MM.1S (cell line): Measurements from ENCODE around the gene CD58.

Experiments used
- CTCF ChIP-seq: fragments of 300-600 bp; sonication (generic); IDR thresholded peaks from 2 replicates; pipeline ENCODE4 v1.5.1; 2016; ENCODE audit warnings: antibody characterized with exemption, low read length, mixed read lengths
- EZH2 ChIP-seq: fragments of 300-600 bp; sonication (generic); optimal IDR thresholded peaks from 2 replicates; pipeline ENCODE3; 2017; ENCODE audit warnings: low read depth, mild to moderate bottlenecking, antibody characterized with exemption, low read length, mixed read lengths
- EZH2phosphoT487 ChIP-seq: fragments of 300-600 bp; sonication (generic); IDR thresholded peaks from 2 replicates; pipeline ENCODE4 v1.6.1; 2018; ENCODE audit warnings: antibody characterized with exemption, low read length

GRCh38 chr1:116571215-116571919 is 541 bp upstream of the CD58 start:
- TF ChIP-seq EZH2 (no peak), CTCF (no peak), EZH2phosphoT487 (no peak)
